GM19455 (cell line): Measurements from ENCODE around the gene ROR1.

Experiments
- ATAC-seq: cut with Tn5 transposase; IDR thresholded peaks from one replicate; pipeline ENCODE4 v1.9.1; 2021; ENCODE audit not compliant: unreplicated experiment

The ROR1 gene

GRCh38 chr1:63903947-63904610 lies 130.3 kb downstream of the ROR1 start:
- ATAC-seq, result no peak

DNA sequence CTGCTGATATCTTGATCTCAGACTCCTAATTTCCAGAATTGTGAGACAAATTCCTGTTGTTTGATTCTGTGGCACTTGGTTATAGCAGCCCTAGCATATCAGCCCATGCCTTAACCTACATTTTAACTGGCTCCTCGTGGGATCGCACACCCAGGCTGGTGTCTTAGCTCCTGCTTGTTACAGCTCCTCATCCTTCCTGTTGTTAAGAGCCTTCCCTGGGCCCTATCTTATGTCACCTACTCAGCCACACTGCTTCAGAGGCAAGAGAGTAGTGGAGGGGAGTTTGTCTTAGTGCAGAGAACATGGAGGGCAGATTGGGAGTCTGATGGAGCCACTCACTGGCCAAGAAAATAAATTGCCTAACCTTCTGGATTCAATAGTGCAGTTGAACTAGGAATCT lies 131.0 kb downstream of the ROR1 start:
- ATAC-seq, result no peak

DNA sequence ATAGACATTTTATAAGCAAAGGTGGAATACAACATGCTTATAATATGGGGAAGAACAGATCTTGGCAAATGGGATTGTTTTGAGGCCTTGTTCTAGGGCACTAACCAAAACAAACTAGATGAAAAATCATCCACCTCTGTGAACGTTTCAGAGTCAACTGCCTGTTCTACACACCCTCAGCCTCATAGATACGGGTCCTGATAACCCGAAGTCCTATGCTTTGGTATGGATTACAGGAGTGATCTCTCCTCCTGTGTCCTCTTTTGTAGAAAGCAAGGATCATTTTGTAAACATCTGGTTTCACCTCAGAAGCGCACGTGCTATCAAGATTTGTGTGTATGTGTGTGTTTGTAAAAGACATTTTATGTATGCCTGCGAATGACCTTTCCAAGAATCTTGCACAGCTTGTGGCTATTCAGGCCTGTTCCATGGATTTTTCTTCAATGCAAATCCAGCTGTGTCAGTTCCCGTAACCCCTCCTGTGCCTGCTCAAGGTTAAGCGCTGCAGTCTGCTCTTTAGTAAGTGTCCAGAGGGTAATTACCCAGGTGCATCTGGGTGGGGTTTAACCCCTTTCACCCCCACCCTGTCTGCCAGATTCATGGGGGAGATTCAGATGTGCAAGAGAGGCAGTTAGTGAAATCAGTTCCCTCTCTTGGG lies 132.4 kb downstream of the ROR1 start:
- no peak for ATAC-seq

DNA sequence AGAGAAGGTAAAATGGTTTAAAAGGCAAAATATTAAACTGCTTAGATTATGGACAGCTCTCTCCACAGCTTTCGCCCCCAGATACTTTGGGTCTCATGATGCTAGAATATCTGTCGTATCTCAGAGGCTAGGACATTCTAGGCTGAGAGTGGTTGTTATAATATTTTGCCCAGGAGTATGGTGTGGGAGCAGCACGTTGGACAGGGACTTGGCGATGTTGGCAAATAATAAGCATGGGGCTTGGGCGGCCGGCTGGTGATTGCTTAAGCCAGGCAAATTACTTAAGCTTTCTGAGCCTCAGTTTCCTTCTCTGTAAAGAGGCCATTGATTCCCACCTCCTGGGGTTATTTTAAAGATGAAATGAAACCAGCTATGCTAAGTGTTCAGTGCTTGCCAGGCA lies 133.2 kb downstream of the ROR1 start:
- no peak for ATAC-seq

DNA sequence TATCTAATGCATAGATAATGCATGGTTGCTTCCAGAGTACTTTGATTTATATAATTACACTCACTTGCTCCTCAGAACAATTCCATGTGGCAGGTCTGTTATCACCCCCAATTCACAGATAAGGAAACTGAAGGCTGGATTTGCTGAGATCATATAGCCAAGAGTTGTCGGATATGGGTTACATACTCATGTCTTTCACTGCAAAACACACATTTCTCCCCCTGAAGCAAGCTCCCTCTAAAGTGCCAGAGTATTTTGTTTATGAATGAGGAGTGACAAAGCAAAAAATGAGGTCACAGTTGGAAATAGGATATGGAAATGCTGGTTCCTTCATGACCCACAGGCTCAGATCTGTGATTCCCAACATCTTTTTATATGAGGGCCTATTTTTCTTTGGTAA lies 134.2 kb downstream of the ROR1 start:
- no peak for ATAC-seq

DNA sequence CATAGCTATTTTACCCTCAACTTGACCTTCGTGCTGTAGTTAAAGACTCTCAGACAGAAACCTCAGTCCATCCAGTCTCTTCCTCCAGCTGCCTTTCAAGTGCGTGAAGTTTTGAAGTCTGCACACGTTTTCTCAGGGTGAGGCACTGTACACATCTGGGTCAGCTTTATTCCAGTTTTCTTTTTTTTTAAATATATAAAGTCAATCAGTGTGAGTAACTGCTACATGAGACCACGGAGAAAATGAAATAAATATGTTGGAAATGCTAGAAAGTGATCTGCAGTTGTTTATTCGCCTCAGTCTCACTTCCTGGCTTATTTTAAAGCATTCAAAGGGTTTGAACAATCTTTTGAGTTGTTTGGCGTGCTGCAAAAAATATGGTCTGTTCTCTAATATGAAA lies 135.7 kb downstream of the ROR1 start:
- no peak for ATAC-seq

DNA sequence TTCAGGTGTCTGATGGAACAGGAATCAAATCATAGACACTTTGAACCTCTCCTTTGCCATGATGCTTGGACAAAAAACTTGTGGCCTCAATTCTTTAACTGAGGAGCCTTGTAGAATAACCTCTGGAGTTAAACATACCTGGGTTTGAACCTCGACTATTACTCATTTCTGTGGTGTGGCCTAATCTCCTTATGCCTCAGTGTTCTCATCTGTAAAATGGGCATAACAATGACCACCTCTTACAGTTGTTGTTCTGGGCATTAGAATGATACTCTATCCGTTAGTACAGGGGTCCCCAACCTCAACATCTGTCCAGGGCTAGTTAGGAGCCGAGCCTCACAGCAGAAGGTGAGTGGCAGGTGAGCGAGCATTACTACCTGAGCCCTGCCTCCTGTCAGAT lies 137.2 kb downstream of the ROR1 start:
- ATAC-seq, result no peak

DNA sequence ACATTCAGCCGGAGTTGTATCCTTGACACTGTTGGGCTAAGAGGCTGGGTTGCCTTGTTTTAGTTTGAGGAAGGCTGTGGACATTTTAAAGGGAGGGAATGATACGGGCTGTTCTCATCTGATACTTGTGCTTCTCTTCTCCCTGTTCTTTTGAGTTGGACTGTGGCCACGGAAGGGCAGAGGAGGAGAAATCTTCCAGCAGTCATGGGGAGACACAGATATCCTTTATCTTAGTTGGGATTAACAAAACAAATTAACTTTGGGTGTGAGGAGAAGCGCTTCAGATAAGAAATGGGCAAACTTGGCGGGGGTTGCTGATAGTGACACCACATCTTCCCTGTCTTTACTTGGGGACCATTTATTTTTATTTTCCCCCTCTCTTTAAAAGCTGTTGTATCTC lies 138.8 kb downstream of the ROR1 start:
- no peak for ATAC-seq

GRCh38 chr1:63913533-63913932 lies 139.7 kb downstream of the ROR1 start:
- ATAC-seq, result no peak

DNA sequence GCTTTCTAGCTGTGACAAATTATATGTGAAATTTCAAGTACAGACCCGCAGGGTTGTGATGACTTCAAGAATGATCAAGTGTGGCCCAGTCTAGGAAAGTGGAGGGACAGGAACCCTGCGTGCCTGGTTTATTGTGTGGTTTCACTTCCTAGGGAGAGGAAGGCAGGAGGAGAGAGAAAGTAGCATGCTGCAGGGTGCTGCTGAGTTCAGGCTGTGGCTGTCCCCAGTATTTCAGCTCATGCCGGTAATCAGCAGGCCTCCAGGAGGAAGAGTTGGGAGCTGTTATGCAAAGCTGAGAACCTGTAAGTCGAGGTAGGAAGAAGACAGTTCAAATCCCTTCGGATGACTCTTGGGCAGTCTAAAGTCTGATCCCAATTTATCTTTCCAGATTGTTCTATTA lies 140.4 kb downstream of the ROR1 start:
- no peak for ATAC-seq

- no peak for ATAC-seq
These were observed 140.9 kb downstream of the ROR1 start for GRCh38 chr1:63914706-63915105.

- no peak for ATAC-seq
These were observed 141.3 kb downstream of the ROR1 start for GRCh38 chr1:63915121-63915520.

DNA sequence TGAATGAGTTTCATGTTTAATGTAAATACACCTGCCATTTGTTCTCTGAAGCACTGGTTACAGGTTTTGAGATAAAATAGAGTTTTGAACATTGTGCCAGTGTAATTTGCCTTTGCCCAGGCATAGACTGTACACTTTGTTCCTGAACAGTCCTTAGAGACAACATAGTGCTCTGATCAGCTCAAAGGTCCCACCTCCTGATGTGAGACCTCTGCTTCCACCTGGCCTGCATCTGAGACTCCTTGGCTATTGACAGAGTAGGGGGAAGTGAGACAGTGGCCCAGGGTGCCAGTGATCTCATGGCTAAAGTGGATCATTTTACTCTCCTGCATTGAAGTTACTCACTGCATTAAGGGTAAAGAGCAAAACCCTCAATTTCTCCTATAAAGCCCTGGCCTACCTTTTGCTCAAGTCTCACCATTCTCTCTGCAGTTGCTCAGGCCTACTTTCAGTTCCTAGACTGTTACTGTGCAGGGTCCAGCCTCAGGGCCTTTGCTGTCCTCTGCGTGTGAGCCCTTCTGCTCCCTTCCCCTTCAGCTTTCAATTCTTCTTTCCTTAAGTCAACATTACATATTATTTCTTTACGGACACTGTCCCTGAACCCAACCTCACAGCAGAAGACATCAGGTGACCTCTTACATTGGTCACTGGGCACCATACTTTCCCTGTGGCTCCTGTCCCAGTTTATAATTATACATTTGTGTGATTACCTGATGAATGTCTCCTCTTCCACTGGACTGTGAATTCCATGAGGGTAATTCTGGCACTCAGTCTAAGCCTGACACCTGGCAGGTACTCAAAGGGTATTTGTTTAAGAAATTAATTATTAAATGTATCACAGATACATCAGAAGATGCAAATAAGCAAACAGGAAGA lies 142.9 kb downstream of the ROR1 start:
- ATAC-seq, result no peak

GRCh38 chr1:63917571-63918417 lies 144.0 kb downstream of the ROR1 start:
- no peak for ATAC-seq

GRCh38 chr1:63918418-63918945 lies 144.7 kb downstream of the ROR1 start:
- no peak for ATAC-seq

DNA sequence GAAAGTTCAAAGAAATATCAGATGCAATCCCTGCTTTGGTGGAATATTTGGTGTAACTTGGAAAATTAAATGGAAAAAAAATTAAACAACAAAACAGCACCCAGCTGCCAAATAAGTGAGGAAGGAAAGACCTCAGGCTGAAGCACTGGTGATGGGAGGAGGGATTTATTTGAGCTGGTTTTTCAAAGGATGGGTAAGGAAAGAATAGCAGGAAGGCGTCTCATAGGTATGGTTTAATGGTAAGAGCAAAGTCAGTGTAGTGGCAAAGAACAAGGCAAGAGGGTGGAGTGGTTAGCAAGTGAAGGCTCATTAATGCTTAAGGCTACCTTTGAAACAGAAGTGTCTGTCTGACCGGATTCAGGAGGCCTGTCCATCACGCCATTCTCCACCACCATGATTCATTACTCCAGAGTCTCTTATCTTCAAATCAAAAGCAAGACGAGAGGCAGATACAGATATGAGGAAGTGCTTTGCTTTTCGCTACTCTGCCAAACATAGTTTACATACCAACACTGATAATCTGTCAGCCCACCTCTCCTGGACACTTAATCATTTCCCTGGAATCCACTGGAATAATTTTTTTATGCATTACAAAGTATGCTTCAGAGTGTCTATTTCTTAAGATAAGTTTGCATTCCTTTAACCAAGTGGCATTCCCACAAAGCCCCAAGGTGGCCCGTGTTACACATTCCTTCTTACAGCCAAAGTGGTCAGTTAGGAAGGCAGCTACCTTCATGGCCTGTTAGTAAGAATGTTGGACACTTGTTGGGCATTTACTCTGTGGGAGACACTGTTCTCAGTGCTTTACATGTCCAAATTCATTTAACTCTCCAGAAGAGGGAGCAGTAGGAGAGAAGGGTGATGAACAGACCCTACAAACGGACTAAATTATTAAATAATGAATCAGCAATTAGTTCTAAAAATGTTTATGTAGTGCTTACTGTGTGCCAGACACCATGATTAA lies 146.6 kb downstream of the ROR1 start:
- no peak for ATAC-seq

DNA sequence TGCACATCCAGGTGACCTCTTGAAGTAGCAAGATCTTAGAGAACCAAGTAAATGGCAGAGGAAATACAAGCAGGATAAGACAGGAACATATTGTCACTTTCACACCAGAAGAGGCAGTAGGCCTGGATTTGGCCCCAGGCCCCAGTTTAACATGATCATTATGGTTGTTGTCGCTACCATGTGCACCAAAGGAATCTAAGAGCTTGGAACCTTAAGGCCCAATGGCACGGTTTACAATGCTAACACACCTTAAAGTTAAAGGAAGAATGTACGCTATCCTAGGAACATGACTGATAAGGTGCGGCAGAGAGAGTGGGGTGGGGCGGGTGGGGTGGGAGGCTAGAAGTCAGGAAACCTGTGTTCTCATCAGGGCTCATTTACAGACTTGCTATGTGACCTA lies 147.5 kb downstream of the ROR1 start:
- ATAC-seq, result no peak

- ATAC-seq, result no peak
These were observed 148.0 kb downstream of the ROR1 start for GRCh38 chr1:63921802-63922201.

DNA sequence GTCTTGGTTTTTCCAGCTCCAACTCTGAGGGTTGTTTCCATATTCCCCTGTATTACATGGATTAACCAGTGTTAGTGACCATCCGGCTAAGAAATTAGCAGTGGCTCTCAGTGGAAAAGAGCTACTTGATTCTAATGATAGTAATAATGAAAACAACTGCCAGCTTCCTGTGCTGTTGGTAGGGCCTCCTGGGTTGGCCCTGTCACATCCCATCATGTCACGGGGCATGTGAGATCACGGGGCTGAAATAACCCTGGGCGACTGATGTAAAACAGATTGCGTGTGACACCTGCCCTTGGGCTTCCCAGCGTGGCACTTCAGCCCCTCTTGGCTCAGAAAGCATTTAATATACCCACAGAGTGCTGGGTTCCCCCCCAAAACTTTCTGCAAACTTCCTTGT lies 149.0 kb downstream of the ROR1 start:
- ATAC-seq, result no peak

DNA sequence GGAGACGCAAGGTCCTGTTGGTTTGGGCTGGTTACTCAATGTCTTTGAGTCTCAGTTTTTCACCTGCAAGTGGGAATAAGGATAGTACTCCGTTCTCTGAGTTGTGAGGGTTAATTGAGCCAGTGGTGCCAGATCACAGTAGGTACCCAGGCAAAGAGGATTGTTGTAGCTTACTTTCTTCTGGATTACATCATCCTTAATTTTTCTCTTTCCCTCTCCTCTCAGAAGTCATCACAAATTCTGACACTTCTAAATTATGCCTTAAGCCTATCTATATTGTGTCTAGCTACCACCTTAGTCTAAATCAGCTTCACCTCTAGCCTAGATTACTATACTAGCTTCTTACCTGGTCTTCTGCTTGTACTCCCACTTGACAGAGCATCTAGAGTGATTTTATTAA lies 149.5 kb downstream of the ROR1 start:
- ATAC-seq, result no peak
